HG03469 (cell line): Measurements from ENCODE around the gene CEP164.
"Not testable (repeated sequence)": the region's sequence is repeated elsewhere in the genome, so short reads cannot be mapped to it uniquely, and the experiment has no call there.

ENCODE experiments used
- ATAC-seq: cut with Tn5 transposase; IDR thresholded peaks from one replicate; pipeline ENCODE4 v1.9.1; 2021; ENCODE audit warnings: mild to moderate bottlenecking, moderate library complexity, moderate number of reproducible peaks; ENCODE audit not compliant: unreplicated experiment

CEP164 gene

GRCh38 chr11:117437041-117437790 is 109.6 kb downstream of the CEP164 start:
- no peak for ATAC-seq

GRCh38 chr11:117437791-117438130 is 110.1 kb downstream of the CEP164 start:
- ATAC-seq: no peak

GRCh38 chr11:117438371-117439000 is 110.8 kb downstream of the CEP164 start:
- ATAC-seq: no peak

- no peak for ATAC-seq
Observed at GRCh38 chr11:117439256-117439655, 111.6 kb downstream of the CEP164 start.

GRCh38 chr11:117440258-117440657 is 112.6 kb downstream of the CEP164 start:
- no peak for ATAC-seq

- no peak for ATAC-seq
Observed at GRCh38 chr11:117441146-117441975, 113.7 kb downstream of the CEP164 start.

GRCh38 chr11:117442049-117442868 is 114.6 kb downstream of the CEP164 start:
- ATAC-seq: no peak

GRCh38 chr11:117442869-117443239 is 115.2 kb downstream of the CEP164 start:
- ATAC-seq: no peak

- no peak for ATAC-seq
Observed at GRCh38 chr11:117443266-117444186, 115.9 kb downstream of the CEP164 start.

GRCh38 chr11:117444256-117444655 is 116.6 kb downstream of the CEP164 start:
- no peak for ATAC-seq

- no peak for ATAC-seq
Observed at GRCh38 chr11:117444711-117445658, 117.3 kb downstream of the CEP164 start.

GRCh38 chr11:117449111-117449693 is 121.5 kb downstream of the CEP164 start:
- no peak for ATAC-seq

GRCh38 chr11:117453886-117454563 is 126.4 kb downstream of the CEP164 start:
- ATAC-seq: no peak

- no peak for ATAC-seq
Observed at GRCh38 chr11:117454564-117454917, 126.9 kb downstream of the CEP164 start.

- peak; percentile 65 for ATAC-seq
Observed at GRCh38 chr11:117456027-117456720, 128.5 kb downstream of the CEP164 start.

- not testable (repeated sequence) for ATAC-seq
Observed at GRCh38 chr11:117456721-117457029, 129.0 kb downstream of the CEP164 start.

GRCh38 chr11:117457031-117457785 is 129.6 kb downstream of the CEP164 start:
- no peak for ATAC-seq
